GM21786 (cell line): Measurements from ENCODE around the gene NR3C1.

ENCODE experiments used
- ATAC-seq: cut with Tn5 transposase; IDR thresholded peaks from one replicate; pipeline ENCODE4 v1.9.1; 2021; ENCODE audit not compliant: unreplicated experiment

NR3C1 gene

DNA sequence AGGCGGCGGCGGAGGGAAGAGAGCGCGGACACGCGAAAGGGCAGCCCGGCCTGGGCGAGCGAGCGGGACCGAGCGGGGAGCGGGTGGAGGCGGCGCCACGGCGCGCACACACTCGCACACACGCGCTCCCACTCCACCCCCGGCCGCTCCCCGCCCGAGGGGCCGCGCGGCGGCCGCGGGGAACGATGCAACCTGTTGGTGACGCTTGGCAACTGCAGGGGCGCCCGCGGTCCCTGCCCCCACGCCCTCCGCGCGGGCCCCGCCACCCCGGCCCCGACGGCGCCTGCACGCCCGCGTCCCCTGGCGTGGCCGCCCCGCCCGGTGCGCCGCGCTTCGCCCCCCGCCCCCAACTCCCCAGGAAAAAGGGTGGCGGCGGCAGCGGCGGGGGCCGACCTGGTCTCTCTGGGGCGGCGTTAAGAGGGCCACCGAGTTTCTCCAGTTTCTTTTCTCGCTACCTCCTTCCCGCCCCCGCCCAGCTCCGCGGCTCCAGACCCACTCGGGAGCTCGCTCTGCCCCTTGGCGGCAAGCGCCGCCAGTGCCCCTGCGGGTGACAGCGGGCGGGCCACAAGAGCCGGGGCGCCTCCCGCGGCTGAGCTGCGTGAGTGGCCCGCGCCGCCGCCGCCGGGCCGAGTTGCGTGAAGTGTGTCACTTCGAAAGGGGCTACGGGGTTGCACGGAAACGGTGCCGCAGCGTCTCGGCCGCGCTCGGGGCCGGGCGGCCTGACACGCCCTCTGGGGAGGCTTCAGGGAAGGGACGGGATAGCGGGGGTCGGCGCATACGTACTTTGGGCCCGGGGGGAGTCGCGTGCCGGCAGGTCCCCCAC is at the start of gene NR3C1:
TSS of gene NR3C1 (minus strand) at position 94 of the 823 bp plus-strand sequence. CDS start 2,847 bp downstream, outside the sequence.
- peak; percentile 50 for ATAC-seq

DNA sequence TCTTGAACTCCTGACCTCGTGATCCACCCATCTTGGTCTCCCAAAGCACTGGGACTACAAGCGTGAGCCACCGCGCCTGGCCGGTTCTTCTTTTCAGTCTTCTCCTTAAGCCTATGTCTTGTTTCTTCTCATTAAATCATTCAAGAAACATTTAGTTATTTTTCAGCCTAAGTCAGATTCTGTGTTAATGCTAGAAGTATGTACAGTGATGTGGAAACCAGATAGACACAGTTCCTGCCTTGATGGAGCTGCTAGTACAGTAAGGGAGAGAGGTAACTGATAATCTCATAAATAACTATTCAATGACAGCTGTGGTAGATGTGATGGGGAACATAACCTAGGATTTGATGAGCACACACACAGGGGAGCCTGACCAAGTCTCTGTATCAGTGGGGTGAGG is 46.3 kb upstream of the NR3C1 start:
- no peak for ATAC-seq

DNA sequence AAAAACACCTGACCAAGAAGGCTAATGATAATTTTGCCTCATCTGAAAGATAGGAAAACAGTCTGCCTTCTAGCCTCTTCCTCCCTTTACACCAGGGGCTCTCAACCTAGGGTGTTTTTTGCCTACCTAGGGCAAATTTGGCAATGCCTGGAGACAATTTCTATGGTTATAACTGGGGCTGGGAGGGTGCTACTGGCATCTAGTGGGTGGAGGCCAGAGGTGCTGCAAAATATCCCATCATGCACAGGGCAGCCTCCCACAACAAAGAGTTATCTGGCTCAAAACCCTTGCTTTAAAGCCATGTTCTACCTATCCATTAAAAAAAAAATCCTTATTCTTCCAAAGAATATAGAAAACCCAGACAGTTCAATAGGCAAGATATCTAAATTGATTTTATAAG is 45.0 kb upstream of the NR3C1 start:
- no peak for ATAC-seq

DNA sequence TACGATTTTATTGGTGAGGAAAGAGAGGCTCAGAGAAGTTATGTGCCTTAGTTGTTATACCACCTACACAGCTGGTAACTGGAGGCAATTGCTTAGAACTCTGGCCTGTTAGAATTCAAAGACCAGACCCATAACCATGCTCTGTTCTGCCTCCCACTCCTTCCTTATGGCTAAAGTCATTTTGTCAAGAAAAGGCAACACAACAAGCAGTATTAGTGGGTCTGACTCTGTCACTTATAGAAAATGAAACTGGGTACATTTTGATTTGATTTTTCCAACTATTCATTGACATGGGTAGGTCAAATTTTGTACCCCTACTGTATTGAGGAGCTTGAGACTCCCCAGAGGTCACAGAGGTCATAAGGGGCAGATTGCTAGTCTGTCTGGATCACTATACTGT is 44.5 kb upstream of the NR3C1 start:
- no peak for ATAC-seq

DNA sequence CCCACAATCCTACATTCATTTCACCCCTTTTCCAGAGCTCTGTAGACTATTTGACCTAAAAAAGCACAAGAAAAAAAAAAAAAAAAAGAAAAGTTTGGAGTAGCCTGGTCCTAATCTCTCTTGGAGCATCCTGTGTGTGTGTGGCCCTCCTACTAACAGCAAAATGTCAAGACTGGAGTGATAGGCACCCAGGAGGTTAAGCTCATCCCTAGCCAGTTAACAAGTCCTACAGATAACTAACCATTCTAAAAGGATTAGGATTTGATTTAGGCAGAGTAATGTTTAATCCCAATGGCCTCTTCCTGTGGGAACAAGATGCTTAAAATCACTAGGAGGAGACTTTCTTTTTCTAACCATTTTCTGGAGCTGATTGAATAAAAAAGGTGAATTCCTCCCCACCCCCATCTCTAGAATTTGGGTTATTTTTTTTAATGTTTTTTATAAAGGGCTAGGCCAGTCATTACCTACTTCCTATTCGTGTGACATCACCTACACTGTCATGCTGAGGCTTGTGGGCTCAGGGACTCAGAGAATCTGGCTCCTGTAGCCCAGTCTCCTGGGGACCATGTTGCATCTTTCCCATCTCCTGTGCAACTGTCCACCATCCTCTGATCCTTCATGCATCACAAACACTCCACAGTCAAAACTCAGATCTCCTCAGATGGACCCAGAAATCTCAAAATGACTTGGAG is 43.2 kb upstream of the NR3C1 start:
- ATAC-seq: no peak

DNA sequence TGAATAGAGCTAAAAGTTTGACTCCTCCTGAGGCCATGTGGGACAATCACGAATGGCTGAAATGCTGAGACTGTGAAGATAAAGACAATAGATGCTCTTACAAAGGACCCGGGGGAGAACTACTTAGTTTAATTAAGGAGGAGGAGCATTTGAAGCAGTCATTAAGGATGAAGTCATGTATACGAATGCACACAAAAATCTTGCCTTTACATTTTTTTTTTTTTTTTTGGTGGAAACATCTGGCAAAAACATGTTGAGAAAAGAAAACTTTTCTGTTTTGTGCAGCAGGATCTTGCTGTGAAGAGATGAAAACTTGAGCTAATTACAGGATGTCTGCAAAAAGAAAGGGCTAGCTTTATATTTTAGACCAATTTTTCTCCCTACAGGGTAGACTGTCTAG is 42.3 kb upstream of the NR3C1 start:
- ATAC-seq: no peak

DNA sequence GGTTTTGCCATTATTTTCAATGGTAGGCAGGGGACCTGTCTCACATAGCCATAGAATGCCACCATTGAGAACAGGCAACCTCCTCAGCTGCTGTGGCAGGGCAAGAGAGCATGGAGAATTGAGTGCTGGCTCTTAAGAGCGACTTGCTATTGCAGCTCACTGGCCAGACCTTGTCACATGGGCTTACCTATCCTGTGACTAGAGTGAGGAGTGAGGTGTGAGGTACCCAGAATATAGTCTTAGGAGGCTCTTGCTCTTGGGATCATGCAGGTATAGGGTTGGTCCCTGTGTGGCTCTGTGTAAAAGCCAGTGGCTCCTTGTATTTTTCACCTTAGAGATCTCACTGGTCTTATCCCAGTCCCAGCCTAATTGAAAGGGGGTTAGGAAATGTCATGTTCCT is 39.8 kb upstream of the NR3C1 start:
- ATAC-seq: no peak

DNA sequence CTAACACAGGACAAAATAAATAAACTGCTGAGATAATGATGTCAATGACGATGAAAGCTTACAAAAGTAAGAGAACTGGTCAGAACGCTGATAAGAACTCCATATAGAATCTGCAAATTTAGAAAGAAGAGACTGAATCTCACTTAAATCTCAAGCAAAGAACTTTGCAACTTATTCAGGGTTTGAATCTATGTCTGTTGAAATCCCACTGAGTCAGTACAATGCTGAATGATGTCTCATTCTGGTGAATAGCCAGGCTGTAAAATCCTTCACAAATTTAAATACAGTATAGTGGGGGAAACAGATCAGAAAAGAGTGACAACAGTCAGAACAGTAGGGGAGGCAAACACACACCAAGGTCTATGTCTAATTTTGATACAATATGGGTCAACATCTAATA is 38.9 kb upstream of the NR3C1 start:
- no peak for ATAC-seq

DNA sequence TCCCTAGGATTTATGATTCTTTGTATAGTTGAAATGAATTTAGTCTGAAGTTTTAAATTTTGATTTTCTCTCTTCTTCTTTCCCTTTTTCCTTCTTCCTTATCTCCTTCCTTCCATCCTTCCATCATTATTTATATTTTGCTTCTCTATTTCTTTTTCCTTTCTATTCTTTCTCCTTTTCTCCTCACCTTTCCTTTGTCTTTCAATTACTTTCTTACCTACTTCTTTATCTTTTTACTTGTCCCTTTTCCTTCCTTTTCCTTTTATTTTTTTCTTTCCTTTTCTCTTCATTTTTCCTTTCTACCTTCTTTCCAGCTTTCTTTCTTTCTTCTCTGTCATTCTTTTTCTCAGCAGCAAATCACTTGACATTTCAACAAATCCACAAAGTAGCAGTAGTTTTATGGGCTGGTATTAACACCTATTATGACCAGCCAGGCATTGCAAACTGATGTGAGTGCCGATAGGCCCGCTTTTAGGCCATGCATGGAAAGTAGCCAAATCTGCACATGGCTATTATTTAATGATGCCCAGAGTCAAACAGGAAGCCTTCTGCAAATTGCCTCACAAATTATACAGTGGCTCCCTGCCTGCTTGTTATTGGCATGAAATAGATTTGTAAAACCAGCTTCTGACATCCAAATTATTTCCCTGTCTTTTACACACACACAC is 37.1 kb upstream of the NR3C1 start:
- no peak for ATAC-seq

DNA sequence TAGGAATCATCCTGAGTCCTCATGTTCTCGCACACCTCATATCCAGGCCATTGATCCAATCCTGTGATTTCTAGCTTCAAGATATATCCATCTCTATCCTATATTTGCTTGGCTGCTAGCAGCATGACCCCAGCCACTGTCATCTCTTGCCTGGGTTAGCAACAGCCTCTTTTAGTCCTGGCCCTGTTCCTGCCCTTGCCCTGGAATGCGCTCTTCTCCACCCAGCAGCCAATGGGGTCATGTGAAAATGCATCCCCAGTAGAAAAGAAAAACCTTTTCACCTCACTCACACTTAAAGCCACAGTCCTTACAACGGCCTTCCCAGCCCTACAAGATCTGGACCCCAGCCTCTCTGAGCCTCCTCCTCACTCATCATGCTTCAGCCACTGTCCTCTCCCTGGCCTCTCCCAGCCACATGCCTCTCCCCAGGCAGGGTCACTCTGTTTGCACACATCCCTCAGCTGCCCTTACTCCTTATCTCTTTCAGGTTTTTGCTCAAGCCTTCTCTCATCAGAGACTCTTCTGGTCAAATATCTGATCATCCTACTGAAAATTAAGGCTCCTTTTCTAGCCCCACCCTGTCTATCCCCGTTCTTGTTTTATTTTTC is 34.3 kb upstream of the NR3C1 start:
- no peak for ATAC-seq

DNA sequence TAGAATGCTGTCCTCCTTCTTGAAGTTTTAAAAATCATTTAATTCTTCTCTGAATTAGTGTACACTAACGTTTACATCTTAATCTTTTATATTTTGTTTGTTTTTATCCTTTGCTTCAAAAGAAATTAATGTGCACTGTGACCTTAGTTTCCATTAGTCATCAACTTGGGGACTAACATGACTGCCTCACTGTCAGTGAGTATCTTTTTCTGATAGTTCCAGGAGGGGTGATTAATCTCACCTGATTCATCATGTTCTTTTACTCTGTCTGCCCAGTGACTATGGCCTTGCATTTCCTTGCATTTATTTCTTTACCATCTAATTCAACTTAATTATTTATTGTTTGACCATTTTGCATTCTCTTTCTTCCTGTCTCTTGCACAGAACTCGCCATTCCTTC is 33.4 kb upstream of the NR3C1 start:
- ATAC-seq: no peak

DNA sequence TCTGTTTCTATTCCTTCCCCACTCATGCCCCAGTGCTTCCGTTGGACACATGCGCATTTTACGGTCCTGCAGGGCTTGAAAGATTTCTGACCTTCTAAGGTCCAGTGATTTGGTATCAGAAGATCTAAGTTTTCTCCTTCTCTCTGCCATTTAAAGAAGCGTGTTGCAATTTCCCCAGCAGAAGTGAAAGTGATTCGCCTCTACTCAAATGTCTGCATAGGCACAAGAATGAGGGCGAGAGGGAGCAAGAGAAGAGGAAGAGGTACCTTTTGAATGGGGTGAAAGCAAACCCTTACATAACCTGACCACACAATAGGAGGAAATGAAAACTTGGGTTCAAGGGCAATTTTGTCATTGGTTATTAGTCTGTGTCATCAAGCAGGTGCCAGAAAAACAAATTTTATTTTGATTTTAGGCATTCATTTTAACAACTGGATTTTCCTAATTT is 31.7 kb upstream of the NR3C1 start:
- ATAC-seq: peak; percentile 89

DNA sequence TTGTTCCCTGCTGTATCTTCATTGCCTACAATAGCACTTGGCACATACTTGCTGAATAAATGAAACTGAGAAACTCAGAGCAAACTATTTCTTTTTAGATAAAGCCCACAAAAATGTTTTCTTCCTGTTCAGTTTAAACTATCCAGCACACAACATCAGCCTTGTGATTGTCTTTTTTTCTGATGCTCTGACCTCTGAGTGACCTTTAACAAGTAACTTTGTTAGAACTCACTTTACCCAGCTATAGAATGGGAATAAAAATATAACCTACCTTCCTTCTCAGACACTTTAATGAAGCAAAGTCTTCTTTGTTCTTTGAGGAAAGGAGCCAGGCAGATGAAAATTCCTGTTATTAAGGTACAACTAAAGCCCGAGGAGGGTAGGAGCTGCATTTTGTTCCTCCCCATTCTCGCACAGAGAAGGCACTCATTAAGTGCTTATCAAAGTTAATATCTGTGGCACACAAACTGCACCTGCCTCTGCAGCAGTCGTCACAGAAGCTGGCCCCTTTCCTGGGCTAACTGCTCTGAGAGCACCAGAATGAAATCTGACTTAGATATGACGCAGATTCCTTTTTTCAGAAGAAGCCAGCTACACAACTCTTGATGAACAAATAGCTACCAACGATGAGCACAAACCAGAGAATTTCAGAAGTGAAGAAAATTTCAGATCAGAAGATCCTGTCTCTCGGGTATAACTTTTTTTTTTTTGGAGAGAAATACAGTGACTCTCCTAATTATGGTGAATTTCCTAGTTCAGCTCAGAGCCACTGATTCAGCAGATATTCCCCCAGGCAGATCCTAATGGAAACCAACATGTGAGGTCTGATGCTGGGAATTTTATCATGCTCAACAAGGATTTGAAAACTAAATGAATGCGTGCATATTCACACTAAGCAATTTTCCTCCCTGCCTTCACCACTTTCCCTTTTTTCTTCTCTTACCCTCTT is 31.0 kb upstream of the NR3C1 start:
- peak; percentile 28 for ATAC-seq

DNA sequence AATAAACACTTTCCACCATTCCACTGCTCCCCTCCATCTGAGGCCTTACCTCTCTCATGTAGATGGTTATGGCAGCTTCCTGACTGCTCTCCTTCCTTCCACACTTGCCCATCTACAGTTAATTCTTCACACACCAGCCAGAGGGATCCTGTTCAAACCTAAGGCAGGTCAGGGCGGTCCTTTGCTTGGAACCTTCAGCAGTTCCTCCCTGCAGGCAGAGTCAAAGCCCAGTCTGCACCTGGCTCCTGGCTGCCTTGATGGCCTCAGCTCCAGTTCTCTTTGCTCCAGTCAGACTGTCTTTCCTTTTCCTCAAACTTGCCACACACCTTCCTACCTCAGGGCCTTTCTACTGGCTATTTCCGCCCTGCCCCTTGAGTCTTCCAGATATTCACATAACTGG is 30.2 kb upstream of the NR3C1 start:
- ATAC-seq: no peak

DNA sequence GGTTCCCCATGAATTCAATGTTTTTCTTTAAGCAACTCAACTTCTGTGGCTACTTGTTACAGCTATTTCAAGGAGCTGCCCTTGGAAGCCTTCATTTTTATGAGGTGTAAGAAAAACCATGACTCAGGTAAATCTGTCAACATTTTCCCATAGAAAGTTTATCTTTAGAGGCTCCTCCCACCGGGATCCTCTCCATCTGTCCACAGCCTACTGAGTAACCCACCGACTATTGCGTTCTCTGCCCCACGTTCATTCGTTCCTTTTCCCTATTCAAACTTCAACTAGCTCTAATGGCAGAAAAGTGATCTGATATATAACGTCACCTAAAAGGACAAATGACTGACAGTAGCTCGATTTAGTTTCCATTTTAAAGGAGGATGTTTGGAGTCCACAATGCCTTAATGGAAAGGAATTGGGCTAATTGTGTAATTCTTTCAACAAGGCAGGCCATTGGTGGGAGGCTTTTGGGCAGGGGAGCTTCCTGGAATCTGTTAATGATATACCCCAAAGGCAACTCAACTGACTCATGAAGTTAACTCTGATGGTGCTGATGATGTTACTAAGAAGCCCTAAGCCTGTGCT is 29.3 kb upstream of the NR3C1 start:
- peak; percentile 22 for ATAC-seq

DNA sequence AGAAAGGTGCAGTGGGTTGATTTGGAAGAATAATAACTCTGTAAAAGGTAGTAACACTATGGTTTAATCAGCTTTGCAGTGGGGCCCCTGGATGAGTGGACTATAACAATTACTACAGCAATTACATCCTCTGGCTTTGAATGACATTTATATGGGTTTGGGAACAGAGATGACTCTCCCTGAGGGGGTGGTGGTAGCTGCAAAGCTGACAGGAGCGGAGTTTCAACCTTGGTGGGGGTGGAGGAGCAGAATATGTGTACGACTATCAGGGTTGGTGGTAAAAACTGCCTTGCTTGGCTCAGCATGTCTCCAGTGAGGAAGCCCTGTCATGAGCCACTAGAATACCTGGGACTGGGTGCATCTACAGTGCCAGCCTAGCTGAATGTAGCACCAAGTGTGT is 28.3 kb upstream of the NR3C1 start:
- ATAC-seq: no peak

DNA sequence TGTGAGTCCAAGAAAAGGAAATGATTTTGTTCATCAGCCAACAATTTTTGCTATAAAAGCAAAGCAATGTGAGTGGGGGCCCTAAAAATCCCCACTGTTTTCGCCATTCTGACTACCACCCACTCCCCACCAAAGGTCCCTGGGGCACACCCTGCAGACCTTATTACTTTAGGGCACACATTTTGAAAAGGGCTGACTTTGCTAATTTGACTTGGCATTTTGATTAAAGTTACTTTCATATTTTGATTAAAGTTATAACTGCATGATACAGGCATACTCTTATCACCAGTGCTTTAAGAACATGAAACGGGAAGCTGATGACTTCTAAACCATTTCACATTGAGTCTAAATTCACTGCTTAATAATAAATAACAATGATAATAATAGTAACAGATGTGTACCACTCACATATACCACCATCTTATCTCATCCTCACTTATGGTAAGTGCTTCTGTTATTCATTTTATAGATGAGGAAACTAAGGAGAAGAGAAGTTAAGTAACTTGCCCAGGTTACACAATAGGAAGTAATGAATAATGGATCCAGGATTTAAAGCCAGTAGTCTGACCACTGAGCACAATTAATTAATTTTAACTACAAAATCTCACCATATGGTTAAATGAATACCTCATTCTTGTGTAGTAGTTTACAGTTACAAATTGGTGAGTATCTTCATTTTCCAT is 25.4 kb upstream of the NR3C1 start:
- ATAC-seq: no peak

DNA sequence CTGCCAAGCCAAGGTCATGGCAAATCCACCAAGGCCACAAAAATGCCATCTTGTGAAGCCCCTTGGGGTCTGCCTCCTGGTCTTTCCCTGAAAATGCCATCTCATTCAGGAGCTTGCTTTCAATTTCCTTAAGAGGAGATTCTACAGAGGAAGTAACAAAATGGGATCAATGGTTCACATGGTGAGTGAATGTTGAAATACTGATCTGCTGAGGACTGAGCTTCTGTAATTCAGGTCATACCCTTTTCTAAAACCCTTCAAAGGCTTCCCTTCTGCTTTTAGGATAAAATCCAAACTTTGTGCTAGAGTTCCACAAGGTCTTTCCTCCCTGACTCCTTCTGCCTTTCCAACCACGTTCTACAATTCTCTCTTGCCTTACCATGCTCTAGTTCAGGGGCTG is 24.7 kb upstream of the NR3C1 start:
- ATAC-seq: no peak

DNA sequence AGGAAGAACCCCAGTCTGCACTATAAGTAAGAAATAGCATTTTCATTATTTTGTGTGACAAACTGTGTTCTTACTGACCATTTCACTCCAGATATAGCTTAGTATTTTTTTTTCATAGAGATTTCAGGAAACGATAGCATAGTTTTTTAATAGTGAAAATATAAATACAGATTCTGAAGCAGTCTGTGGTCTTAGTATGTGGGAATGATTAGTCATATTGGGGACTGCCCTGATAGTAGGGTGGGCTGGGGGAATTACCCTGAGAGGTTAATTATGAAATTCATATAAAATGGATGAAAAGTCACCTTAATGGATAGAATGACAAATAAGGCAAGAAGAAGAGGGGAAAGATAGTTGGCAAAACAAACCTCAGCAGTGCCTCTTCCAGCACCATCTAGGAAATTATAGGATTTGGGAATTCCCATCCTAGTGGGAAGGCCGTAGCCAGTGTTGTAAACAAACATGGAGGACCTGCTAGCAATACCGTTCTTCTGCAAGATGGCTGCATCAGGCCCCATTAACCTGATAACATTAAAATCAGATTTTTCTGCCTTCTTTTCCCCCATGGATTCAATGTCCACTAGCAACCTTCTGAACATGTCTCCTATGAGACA is 23.7 kb upstream of the NR3C1 start:
- peak; percentile 41 for ATAC-seq
